HL-60/S4 (cell line): ENCODE measurements around the gene SLFN5.
"Not testable (repeated sequence)": the region's sequence is repeated elsewhere in the genome, so short reads cannot be mapped to it uniquely, and the experiment has no call there.

Source experiments
- in situ Hi-C: fragments of 300-500 bp; cut with MboI; formaldehyde crosslinking; loops from 2 replicates; pipeline ENCODE4 v1.14.3; 2022; ENCODE audit warnings: low sequenced_read_pairs

Gene SLFN5

DNA sequence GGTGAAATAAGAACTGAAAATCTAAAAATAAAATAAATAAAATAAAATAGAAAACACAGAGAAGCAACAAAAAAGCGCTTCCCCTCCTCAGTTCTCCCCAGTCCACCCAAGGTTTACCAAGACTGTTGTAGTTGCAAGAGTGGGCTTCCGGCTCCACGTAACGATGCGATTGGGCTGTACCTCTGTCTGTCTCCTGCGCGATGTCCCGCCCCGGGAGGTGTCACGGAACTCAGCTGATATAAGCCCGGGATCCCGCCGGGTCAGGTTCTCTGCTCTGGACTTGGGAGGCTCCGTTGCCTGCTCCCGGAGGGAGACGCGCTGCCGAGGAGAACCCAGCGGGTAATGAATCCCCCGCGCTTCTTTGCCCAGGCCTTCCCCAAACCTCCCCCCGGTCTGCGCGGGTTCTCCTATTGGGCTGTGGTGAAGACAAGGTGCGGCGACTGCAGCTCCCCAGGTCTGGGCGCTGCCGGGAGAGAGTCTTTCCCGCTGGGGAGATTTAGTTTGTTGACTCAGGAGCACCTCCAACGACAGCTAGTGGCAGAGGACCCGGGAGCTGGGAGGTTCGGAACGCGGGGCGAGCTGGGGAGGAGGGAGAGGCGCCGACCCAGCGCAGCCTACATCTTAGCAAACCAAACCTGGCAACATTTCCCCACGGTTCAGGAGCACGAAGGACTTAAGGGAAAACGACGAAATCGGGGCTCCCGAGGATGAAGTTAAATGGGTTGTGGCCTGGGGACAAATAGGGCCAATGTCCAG lies at the start of gene SLFN5:
Gene SLFN5, plus strand, starts transcription at position 268 of the 756 bp plus-strand sequence. CDS start 15,619 bp downstream, outside the sequence.
- in situ Hi-C loops, result no loop called here

- in situ Hi-C loops, result not testable (repeated sequence)
Observed at GRCh38 chr17:35194001-35194400, 48.9 kb upstream of the SLFN5 start, which contains the start of gene SLC35G3. SLC35G3 (minus strand) TSS chr17:35194393; CDS start chr17:35194307, 86 bp downstream.

DNA sequence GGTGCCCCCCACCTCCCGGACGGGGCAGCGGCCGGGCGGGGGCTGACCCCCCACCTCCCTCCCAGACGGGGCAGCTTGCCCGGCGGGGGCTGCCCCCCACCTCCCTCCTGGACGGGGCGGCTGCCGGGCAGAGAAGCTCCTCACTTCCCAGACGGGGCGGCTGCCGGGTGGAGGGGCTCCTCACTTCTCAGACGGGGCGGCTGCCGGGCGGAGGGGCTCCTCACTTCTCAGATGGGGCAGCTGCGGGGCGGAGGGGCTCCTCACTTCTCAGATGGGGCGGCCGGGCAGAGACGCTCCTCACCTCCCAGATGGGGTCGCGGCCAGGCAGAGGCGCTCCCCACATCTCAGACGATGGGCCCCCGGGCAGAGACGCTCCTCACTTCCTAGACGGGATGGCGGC lies 47.8 kb upstream of the SLFN5 start:
- in situ Hi-C loops, result not testable (repeated sequence)

DNA sequence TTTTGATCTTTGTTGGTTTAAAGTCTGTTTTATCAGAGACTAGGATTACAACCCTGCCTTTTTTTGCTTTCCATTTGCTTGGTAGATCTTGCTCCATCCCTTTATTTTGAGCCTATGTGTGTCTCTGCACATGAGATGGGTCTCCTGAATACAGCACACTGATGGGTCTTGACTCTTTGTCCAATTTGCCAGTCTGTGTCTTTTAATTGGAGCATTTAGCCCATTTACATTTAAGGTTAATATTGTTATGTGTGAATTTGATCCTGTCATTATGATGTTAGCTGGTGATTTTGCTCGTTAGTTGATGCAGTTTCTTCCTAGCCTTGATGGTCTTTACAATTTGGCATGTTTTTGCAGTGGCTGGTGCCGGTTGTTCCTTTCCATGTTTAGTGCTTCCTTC lies 40.3 kb upstream of the SLFN5 start:
- in situ Hi-C loops, result not testable (repeated sequence)

GRCh38 chr17:35210741-35211140 lies 32.1 kb upstream of the SLFN5 start:
- in situ Hi-C loops, result no loop called here

GRCh38 chr17:35212668-35213067 lies 30.2 kb upstream of the SLFN5 start:
- in situ Hi-C loops, result no loop called here

- in situ Hi-C loops, result no loop called here
Observed at GRCh38 chr17:35213412-35213940, 29.4 kb upstream of the SLFN5 start.

DNA sequence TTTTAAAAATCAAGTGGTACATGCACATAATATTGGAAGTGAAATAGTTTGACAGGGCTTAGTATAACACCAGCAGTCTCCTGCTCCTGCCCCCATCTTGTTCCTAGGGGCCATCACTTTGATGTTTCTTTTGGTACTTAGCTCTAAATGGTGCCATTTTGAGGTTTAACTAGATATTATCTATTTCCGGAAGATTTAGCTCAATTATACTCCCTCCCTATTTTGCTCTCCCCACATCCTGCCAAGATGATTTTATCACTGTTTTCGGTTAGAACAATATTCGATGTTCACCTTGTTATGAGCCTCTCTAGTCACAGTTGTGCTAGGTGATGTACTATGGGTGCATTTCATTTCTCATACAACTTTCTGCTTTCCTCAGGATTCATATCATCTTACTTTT lies 28.7 kb upstream of the SLFN5 start:
- in situ Hi-C loops, result no loop called here

GRCh38 chr17:35214631-35215273 lies 28.1 kb upstream of the SLFN5 start:
- in situ Hi-C loops, result no loop called here

DNA sequence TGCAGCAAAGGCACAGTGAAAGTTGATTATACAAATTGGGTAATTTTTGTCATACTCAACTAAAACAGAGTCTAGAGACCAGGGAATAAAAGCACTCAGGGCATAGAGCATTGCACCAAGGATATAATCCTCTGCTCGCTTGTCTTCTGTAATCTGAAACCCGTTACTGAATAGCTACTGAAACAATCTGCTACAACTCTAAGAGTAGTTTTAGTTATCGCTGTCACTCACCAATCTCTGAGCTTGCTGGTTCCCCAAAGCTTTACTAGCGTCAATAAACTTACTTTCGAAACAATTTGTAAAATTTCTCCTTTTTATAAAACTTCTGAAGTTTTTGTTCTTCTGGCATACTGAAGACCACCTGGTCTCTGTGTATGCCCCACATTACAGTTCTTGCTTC lies 25.8 kb upstream of the SLFN5 start:
- in situ Hi-C loops, result no loop called here

- in situ Hi-C loops, result no loop called here
Observed at GRCh38 chr17:35218915-35219314, 24.0 kb upstream of the SLFN5 start.

DNA sequence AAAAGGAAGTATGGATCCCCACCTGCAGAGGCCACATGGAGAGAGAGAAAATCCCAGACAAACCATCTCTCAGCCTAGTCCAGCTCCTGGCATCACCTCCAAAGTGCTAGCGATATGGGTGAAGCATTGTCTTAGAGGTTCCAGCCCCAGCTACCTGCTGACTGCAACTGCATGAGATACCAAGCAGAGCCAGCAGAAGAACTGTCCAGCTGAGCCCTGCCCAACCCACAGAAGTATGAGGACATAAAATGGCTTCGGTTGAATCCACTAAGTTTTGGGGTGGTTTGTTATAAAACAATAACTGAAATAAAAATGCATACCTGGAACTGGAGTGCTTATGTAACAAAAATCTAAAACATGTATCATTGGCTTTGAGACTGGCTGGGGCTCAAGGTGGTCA lies 20.4 kb upstream of the SLFN5 start:
- in situ Hi-C loops, result no loop called here

- in situ Hi-C loops, result no loop called here
Observed at GRCh38 chr17:35224436-35224835, 18.4 kb upstream of the SLFN5 start.

DNA sequence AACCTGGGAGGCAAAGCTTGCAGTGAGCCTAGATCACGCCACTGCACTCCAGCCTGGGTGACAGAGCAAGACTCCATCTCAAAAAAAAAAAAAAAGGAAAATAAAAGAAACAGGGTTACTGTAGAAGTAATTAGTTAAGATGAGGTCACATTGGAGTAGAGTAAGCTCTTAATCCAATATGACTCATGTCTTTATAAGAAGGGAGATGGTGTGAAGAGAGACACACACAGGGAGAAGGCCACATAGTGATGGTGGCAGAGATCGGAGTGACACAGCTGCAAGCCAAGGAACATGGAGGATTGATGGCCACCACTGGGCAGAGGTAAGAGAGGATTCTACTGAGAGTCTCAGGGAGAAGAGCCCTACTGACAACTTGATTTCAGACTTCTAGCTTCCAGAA lies 15.3 kb upstream of the SLFN5 start:
- in situ Hi-C loops, result no loop called here

DNA sequence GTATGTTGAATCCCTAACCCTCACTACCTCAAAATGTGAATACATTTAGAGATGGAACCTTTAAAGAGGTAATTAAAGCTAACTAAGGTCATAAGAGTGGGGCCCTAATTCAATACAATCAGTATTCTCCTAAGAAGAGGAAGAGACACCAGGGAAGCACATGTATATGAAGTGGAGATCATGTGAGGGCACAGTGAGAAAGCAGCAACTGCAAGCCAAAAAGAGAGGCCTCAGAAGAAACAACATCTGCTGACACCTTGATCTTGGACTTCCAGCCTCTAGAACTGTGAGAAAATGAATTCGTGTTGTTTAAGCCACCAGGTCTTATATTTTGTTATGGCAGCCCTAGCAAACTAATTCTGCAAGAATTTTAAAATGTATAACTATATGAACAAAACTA lies 13.2 kb upstream of the SLFN5 start:
- in situ Hi-C loops, result no loop called here

DNA sequence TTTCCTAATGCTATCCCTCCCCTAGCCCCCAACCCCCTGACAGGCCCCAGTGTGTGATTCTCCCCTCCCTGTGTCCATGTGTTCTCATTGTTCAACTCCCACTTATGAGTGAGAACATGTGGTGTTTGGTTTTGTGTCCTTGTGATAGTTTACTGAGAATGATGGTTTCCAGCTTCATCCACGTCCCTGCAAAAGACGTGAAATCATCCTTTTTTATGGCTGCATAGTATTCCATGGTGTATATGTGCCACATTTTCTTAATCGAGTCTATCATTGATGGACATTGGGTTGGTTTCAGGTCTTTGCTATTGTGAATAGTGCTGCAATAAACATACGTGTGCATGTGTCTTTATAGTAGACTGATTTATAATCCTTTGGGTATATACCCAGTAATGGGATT lies 8.6 kb upstream of the SLFN5 start:
- in situ Hi-C loops, result not testable (repeated sequence)

DNA sequence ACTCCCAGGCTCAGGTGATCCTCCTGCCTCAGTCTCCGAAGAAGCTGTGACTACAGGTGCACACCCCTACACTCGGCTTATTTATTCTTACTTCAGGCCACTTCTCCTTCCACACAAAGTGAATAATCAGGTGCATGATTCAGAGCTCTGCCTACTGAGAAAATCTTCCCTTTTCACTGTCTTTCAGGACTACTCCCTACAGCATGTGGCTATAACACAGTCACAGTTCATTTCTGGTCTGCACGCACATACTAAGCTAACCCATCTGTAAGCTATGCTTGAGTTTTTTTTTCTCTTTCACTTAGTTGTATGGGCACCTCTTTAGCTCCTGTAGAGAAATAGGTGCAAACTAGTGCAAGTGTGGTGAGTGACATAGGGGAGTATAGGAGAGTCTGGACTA lies 7.6 kb upstream of the SLFN5 start:
- in situ Hi-C loops, result no loop called here

- in situ Hi-C loops, result no loop called here
Observed at GRCh38 chr17:35235917-35236316, 7.0 kb upstream of the SLFN5 start.

GRCh38 chr17:35236821-35237220 lies 6.1 kb upstream of the SLFN5 start:
- in situ Hi-C loops, result no loop called here

DNA sequence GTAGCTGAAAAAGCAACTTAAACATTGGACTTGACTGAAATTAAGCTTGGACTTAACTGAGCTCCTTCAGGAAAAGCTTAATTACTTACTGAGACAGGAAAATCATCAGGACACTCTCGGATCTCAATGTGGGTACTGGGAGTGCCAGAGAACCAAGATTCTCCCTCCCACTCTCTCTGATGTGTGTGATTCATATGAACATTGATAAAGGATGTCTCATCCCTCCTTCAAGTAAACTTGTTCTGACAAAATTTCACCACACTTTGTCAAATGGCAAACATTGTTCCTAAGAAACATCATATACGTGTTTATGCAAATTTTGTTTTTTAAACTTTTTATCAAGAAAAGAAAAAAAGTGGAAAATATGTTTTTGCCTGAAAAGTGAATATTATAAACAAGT lies 4.1 kb upstream of the SLFN5 start:
- in situ Hi-C loops, result no loop called here

- in situ Hi-C loops, result no loop called here
Observed at GRCh38 chr17:35239823-35240222, 3.0 kb upstream of the SLFN5 start.

DNA sequence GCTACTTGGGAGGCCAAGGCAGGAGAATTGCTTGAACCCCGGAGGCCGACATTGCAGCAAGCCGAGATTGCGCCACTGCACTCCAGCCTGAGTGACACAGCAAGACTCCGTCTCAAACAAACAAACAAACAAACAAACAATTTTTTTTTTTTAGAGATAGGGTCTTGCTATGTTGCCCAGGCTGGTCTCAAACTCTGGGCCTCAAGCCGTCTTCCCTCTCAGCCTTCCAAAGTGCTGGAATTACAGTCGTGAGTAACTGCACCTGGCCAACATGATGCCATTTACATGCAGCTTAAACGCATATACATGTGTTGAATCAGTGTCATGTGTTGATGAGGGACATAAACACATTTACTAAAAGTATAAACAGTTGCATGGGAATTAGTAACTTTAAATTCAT lies 2.0 kb upstream of the SLFN5 start:
- in situ Hi-C loops, result no loop called here
